ENCODE results near the gene ANO1.

ANO1 gene

DNA sequence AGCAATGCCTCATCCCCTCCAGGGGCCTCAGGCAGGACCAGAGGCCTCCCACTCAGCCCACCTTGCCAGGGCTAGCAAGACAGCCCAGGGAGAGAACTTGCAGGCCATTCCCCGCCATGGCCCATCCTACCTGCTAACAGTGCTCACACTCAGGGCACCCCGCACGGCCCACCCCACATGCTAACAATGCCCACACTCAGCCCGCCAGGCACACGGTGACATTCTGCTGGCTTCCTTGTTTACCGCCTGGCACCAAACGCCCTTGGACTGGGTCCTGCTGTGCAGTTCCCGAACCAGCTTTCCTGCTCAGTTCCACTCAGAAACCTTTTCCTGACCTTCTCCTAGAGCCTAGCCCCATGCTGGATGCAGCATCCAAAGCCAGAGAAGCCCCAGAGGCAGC is 91.5 kb downstream of the ANO1 start:
- TF ChIP-seq YY1 (IDR thresholded peaks at IDR 0.05; ENCODE audit: low read depth) (no peak), CREB1 (IDR thresholded peaks at IDR 0.05; ENCODE audit: low read depth) (no peak), FOXM1 (IDR thresholded peaks at IDR 0.05; ENCODE audit: borderline replicate concordance, low read depth) (no peak), CEBPB (IDR thresholded peaks at IDR 0.05) (no peak), TCF12 (IDR thresholded peaks at IDR 0.05; ENCODE audit: low read depth) (no peak), EGR1 (IDR thresholded peaks at IDR 0.05) (no peak), TAF1 (IDR thresholded peaks at IDR 0.05; ENCODE audit: low read depth) (no peak), ZBTB7A (IDR thresholded peaks at IDR 0.05; ENCODE audit: low read depth) (no peak), TEAD4 (IDR thresholded peaks at IDR 0.05) (no peak), RAD21 (IDR thresholded peaks at IDR 0.05; ENCODE audit: low read depth) (no peak), EP300 (IDR thresholded peaks at IDR 0.05; ENCODE audit: borderline replicate concordance) (no peak)
- TF ChIP-seq, protein P1, sequence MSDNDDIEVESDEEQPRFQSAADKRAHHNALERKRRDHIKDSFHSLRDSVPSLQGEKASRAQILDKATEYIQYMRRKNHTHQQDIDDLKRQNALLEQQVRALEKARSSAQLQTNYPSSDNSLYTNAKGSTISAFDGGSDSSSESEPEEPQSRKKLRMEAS (IDR thresholded peaks at IDR 0.05), result no peak
- TF ChIP-seq, protein P2, sequence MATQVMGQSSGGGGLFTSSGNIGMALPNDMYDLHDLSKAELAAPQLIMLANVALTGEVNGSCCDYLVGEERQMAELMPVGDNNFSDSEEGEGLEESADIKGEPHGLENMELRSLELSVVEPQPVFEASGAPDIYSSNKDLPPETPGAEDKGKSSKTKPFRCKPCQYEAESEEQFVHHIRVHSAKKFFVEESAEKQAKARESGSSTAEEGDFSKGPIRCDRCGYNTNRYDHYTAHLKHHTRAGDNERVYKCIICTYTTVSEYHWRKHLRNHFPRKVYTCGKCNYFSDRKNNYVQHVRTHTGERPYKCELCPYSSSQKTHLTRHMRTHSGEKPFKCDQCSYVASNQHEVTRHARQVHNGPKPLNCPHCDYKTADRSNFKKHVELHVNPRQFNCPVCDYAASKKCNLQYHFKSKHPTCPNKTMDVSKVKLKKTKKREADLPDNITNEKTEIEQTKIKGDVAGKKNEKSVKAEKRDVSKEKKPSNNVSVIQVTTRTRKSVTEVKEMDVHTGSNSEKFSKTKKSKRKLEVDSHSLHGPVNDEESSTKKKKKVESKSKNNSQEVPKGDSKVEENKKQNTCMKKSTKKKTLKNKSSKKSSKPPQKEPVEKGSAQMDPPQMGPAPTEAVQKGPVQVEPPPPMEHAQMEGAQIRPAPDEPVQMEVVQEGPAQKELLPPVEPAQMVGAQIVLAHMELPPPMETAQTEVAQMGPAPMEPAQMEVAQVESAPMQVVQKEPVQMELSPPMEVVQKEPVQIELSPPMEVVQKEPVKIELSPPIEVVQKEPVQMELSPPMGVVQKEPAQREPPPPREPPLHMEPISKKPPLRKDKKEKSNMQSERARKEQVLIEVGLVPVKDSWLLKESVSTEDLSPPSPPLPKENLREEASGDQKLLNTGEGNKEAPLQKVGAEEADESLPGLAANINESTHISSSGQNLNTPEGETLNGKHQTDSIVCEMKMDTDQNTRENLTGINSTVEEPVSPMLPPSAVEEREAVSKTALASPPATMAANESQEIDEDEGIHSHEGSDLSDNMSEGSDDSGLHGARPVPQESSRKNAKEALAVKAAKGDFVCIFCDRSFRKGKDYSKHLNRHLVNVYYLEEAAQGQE (IDR thresholded peaks at IDR 0.05; ENCODE audit: low read depth), result no peak
- TF ChIP-seq, protein P3, sequence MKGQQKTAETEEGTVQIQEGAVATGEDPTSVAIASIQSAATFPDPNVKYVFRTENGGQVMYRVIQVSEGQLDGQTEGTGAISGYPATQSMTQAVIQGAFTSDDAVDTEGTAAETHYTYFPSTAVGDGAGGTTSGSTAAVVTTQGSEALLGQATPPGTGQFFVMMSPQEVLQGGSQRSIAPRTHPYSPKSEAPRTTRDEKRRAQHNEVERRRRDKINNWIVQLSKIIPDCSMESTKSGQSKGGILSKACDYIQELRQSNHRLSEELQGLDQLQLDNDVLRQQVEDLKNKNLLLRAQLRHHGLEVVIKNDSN (IDR thresholded peaks at IDR 0.05), result no peak

DNA sequence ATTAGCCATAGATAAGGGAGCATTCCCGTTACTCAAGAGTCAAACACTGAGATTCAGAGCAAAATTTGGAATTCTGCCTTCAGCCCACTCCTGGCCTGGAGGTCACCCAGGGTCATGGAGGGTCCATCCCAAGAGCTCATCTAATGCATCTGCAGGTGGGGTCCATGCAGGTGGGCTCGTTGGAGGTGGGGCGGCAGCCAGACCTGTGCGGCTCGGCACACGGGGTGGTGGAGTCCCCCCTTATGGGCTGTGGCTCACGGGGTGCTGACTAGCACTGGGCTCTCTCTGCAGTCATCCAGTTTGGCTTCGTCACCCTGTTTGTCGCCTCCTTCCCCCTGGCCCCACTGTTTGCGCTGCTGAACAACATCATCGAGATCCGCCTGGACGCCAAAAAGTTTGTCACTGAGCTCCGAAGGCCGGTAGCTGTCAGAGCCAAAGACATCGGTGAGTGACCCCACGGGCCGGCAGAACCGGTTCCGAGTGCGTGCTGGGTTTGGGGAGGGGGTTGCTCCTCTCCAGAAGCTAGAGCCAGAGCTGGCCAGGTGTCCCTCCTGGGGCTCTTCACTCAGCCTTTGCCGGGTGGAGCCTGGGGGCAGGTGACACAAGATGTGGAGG is 92.6 kb downstream of the ANO1 start:
- no peak for TF ChIP-seq ZBTB7A (IDR thresholded peaks at IDR 0.05; ENCODE audit: low read depth)
- no peak for TF ChIP-seq TCF12 (IDR thresholded peaks at IDR 0.05; ENCODE audit: low read depth)
- TF ChIP-seq EGR1 (IDR thresholded peaks at IDR 0.05), result no peak
- TF ChIP-seq CREB1 (IDR thresholded peaks at IDR 0.05; ENCODE audit: low read depth), result no peak
- no peak for TF ChIP-seq CEBPB (IDR thresholded peaks at IDR 0.05)
- TF ChIP-seq NFIC (IDR thresholded peaks at IDR 0.05), result no peak
- no peak for TF ChIP-seq TAF1 (IDR thresholded peaks at IDR 0.05; ENCODE audit: low read depth)
- TF ChIP-seq RAD21 (IDR thresholded peaks at IDR 0.05; ENCODE audit: low read depth), result no peak
- no peak for TF ChIP-seq EP300 (IDR thresholded peaks at IDR 0.05; ENCODE audit: borderline replicate concordance)

DNA sequence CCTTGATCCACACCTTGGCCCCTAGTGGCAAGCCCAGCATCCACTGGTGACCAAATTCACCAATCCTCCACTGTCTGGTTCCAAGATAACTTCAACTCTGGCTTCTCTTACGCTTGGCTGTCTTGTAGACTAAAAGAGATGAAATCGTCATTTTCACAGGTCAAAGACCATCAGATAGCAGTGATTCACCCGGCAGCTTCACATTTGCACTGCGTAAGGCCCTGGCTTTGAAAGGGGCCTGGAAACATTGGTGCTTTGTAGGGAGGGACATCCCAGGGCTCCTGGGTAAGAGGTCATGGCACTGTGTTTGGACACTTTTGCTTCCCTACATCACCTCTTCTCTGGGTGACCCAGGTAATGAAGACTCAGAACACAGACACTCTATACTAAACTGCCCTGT is 94.9 kb downstream of the ANO1 start:
- TF ChIP-seq TAF1 (IDR thresholded peaks at IDR 0.05; ENCODE audit: low read depth) (no peak), CEBPB (IDR thresholded peaks at IDR 0.05) (no peak), TCF12 (IDR thresholded peaks at IDR 0.05; ENCODE audit: low read depth) (no peak), NFIC (IDR thresholded peaks at IDR 0.05) (no peak)

DNA sequence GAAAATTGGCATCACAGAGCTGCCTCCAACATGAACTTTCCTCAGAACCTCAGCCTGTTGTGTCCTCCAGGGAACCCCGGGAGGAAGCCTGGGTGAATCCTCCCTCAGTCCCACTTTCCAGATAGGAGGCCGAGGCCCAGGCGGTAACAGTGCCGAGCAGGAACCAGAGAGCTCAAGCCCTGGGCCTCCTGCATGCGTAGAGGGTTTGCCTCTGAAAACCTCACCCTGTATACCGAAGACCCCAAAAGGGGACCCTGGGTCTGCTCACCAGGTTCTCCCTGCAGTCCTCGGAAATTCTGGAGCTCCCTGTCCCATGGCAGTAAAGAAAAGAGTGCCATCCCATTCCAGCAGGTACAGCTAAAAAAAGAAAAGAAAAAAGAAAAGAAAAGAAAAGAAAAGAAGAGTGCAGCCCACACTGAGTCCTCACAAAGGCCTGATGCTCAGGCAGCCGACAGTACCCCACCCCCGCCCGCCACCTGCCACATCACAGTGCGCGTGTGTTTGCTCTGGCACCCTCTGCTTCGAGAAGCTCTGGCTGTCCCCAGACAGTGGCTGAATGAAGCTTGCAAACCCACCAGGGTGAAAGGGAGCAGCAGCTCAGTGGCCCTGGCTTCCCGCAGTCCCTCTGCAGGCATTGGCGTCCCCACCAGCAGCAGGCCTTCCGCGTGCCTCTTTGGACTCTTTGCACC is 96.6 kb downstream of the ANO1 start:
- TF ChIP-seq TCF12 (IDR thresholded peaks at IDR 0.05; ENCODE audit: low read depth) (no peak), TAF1 (IDR thresholded peaks at IDR 0.05; ENCODE audit: low read depth) (no peak), RAD21 (IDR thresholded peaks at IDR 0.05; ENCODE audit: low read depth) (no peak), TEAD4 (IDR thresholded peaks at IDR 0.05) (no peak), FOXM1 (IDR thresholded peaks at IDR 0.05; ENCODE audit: borderline replicate concordance, low read depth) (no peak), CREB1 (IDR thresholded peaks at IDR 0.05; ENCODE audit: low read depth) (no peak), ZBTB7A (IDR thresholded peaks at IDR 0.05; ENCODE audit: low read depth) (no peak), YY1 (IDR thresholded peaks at IDR 0.05; ENCODE audit: low read depth) (no peak), NFIC (IDR thresholded peaks at IDR 0.05) (no peak), EGR1 (IDR thresholded peaks at IDR 0.05) (no peak), CEBPB (IDR thresholded peaks at IDR 0.05) (no peak), EP300 (IDR thresholded peaks at IDR 0.05; ENCODE audit: borderline replicate concordance) (no peak)
- TF ChIP-seq, protein P3 (IDR thresholded peaks at IDR 0.05), result no peak
- TF ChIP-seq, protein P1 (IDR thresholded peaks at IDR 0.05), result no peak
- TF ChIP-seq, protein P2 (IDR thresholded peaks at IDR 0.05; ENCODE audit: low read depth), result no peak

DNA sequence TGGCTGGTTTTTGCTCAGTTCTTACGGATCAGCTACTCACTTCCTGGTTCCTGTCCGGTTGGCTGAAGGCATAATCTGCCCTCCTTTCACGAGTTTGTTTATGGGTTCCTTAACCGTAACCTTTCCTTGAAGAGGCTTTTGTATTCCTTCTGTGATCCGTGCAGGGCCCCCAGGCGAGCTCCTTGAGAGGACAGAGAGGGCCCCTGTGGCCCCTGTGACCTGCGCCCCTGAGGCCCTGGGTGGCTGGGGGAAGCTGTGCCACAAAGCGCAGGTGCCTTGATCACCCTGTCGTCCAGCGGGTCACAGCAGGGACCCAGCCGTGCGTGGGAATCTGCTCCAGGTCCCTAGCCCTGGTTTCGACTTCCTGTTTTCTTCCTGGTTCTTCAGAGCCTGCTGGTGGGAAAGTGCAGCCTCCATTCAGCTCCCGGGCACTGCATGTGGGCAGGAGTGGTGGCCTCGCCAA is 97.2 kb downstream of the ANO1 start:
- TF ChIP-seq TCF12 (IDR thresholded peaks at IDR 0.05; ENCODE audit: low read depth) (0 out of 2 replicates have a peak, but pooled peaks have one; percentile 49), RAD21 (IDR thresholded peaks at IDR 0.05; ENCODE audit: low read depth) (no peak)

Data from Ishikawa (cell line).